Measurements from ENCODE around the gene ITGB6.

Gene ITGB6

DNA sequence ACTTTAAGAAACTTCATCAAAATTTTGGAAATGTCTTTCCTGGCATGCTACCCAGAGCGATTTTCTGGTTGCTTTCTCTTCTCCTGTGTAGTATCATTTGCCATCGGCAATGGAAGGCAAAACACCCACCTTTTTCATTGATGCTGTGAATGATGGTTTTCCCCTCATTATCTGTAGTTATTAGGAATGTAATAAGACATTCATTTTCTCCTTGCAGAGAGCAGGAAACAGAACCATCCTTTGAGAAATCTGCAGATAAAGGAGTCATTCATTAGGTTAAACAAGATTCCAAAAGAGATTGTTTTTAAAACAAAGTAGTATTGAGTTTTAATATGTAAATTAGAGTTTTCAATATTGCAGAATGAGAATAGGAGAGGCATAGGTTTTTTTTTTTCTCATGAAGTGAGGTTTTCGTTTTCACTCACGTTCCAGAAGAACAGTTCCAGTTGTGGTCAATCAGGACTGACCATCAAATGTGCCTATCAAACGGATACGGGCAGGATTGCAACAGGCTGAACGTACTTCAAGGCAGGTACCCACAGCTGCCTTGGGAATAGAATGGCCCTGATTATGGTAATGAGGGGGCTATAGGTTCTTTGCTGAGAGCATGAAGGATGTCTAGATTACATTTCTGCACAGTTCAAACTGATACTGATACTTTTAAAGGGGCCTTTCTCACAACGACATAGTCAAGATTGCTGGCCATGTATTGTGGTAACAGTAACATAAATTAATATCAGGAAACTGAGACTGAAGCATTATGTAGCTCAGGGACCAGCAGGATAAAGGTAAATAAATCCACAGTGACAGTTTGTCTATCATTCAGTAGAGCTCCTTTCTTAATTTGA, 87.9 kb downstream of the ITGB6 start:
- no peak overlapping the region for H3K27ac ChIP-seq

DNA sequence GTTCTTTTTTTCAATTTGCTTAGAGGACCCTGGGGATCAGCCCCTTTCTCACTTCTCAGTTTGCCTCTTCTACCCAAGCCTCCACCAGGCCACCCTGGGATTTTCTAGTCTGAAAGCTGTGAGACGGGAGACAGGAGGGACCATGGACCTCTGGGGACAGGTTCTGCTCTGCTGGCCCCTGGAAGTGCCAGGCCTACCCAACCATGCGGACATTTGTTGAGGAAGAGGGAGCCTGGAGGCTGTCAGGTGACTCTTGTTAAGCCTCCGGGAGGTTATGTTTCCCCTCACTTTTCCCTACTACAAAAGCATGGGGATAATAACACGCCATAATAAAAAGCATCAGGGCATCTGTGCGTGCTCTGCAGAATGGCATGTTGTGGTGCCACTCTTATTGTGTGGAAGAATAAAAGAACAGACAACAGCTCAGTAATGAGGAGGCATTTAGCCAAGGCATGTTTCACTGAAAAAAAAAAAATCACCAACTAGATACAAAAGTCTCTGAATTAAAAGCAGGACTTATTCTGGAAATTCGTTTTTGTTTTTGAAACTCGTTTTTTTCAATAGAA, 89.3 kb downstream of the ITGB6 start:
- no peak for TF ChIP-seq ZFX (IDR thresholded peaks at IDR 0.05)
- TF ChIP-seq, protein P1, sequence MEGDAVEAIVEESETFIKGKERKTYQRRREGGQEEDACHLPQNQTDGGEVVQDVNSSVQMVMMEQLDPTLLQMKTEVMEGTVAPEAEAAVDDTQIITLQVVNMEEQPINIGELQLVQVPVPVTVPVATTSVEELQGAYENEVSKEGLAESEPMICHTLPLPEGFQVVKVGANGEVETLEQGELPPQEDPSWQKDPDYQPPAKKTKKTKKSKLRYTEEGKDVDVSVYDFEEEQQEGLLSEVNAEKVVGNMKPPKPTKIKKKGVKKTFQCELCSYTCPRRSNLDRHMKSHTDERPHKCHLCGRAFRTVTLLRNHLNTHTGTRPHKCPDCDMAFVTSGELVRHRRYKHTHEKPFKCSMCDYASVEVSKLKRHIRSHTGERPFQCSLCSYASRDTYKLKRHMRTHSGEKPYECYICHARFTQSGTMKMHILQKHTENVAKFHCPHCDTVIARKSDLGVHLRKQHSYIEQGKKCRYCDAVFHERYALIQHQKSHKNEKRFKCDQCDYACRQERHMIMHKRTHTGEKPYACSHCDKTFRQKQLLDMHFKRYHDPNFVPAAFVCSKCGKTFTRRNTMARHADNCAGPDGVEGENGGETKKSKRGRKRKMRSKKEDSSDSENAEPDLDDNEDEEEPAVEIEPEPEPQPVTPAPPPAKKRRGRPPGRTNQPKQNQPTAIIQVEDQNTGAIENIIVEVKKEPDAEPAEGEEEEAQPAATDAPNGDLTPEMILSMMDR (conservative IDR thresholded peaks at IDR 0.05): no peak
- H3K27ac ChIP-seq: no peak overlapping the region

More for the DNA sequence above, 87.9 kb downstream of the ITGB6 start:
- TF ChIP-seq, protein P1 (conservative IDR thresholded peaks at IDR 0.05): no peak
- TF ChIP-seq ZFX (IDR thresholded peaks at IDR 0.05): no peak

DNA sequence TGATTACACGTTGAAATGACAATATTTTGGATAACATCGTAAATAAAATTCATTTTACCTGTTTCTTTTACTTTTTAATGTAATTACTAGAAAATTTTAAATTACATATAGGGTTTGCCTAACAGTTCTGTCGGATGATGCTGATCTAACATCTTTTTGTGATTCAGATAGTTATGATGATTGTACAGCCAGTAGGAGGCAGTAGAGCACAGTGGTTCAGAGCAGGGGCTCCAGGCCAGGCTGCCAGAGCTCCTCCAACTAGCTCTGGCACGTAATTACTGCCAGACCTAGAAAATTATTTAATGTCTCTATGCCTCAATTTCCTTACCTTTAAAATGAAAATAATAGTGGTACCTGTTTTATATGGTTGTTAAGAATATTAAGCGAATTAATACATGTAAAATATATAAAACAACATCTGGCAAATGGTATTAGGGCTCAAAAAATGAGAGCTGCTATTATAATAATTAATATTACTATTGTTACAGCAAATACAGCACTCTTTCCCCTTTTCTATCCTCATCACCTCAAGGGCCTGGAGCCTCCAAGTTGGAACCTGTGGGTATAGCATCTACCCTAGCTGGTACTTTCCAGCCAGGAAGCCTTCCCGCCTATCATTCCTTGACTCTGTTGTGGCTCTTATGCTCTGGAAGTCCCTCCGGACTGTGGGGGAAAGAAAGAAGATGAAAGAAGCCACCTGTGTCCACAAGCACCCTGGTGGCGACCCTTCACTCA, 90.0 kb downstream of the ITGB6 start:
- TF ChIP-seq, protein P1 (conservative IDR thresholded peaks at IDR 0.05): peak; percentile 86
- no peak for TF ChIP-seq ZFX (IDR thresholded peaks at IDR 0.05)
- H3K27ac ChIP-seq: no peak overlapping the region

DNA sequence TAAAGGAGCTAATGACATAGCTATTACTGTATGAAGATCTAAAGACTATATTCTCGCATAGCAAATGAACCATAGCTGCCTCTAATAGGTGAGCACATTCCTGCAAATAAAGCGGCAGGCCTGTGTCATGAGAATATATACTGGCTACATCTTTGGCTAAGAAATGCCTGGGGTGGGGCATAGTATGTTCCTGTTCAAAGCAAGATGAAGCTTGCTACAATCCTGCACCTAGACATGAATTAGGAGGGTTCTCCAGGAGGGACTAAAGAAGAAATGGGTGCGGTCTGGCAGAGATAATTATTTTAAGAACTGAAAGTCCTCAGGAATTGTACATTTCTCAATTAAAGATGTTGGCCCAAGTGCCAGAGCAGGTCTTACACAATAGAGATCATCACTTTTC, 90.8 kb downstream of the ITGB6 start:
- no peak overlapping the region for H3K27ac ChIP-seq
- TF ChIP-seq ZFX (IDR thresholded peaks at IDR 0.05): no peak
- TF ChIP-seq, protein P1 (conservative IDR thresholded peaks at IDR 0.05): no peak

DNA sequence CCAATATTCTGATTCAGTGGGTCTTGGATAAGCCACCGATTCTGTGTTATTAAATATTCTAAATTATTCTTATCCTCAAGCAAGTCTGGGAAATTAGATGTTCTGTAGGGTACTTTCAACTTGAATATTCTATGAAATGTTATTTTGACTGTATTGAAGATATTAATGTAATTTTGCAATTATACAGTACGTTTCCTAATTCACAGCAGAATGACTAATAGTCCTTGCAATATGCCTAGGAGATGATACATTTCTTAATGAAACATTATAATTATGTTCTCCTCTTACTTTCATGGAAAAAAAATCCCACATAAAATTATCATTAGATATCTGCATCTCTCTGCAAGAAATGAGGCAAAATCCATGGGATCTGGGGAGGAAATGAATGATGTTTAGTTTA, 91.4 kb downstream of the ITGB6 start:
- H3K27ac ChIP-seq: no peak overlapping the region
- no peak for TF ChIP-seq ZFX (IDR thresholded peaks at IDR 0.05)
- TF ChIP-seq, protein P1 (conservative IDR thresholded peaks at IDR 0.05): no peak

DNA sequence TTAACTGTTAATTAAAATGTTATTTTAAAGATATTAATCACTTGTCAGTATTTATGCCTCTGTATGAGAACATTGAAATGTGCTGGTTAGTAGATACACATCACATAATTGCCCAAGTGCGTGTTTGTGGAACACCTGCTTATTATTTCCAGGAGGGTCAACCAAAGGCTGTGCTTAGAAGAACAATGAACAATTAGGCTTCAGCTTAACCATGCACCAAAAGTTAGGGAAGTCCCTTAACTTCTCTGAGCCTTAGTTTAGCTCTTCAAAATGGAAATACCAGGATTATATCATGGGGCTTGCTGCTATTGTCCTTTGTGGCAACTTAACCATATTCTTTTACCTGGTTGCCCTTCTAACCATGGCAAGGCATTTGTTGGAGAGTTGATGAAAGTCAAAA, 94.7 kb downstream of the ITGB6 start:
- H3K27ac ChIP-seq: no peak overlapping the region
- TF ChIP-seq ZFX (IDR thresholded peaks at IDR 0.05): no peak
- TF ChIP-seq, protein P1 (conservative IDR thresholded peaks at IDR 0.05): no peak

DNA sequence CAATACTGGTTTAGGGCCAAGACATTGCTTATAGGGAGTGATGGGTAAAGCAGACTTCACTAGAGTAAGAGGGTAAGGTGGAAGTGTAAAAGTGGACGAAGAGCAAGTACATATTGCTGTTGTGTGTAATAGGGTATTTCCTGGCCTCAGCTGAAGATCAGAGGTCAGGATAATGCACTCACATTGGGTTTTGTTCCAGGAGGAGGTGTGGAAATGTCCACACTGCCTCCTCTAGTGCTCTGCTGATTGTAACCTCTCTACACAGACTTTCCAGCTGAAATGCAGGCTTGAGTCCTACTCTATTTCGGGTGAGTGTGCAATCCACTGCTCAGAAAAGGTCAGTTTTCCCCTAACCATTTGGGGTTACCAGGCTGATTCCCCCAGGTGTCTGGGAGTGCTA, 96.0 kb downstream of the ITGB6 start:
- TF ChIP-seq, protein P1 (conservative IDR thresholded peaks at IDR 0.05): no peak
- no peak for TF ChIP-seq ZFX (IDR thresholded peaks at IDR 0.05)
- no peak overlapping the region for H3K27ac ChIP-seq

Data from C4-2B (cell line).